H1 (cell line): ENCODE data around the gene ANKRD24. TPM values are rescaled to one million over a fixed set of nuclear protein-coding genes. Genes with fewer than 3 reads are reported as not detected.
A peak's percentile ranks its signal among the peaks of the same experiment; 100 is the strongest.

ENCODE experiments used
- CTCF ChIA-PET: fragments of 300-600 bp; sonication (Branson Sonifier 250); formaldehyde crosslinking; loops from one replicate; lab custom pipeline; 2021; ENCODE audit not compliant: partially characterized antibody; lab: Charles Lee
- POLR2A ChIA-PET: fragments of 300-600 bp; sonication (Branson Sonifier 250); formaldehyde crosslinking; loops from one replicate; lab custom pipeline; 2021; ENCODE audit warnings: inconsistent platforms; ENCODE audit not compliant: partially characterized antibody; lab: Charles Lee
- DNase-seq, 2 experiments: peaks; one replicate each; pipeline versions ENCODE4 v3.0.0 to v3.0.0-alpha.2; 2010 to 2022; ENCODE audit warnings: low spot score in 2 of 2, low read depth in 1 of 2, mixed read lengths in 1 of 2
- FAIRE-seq: peaks from 2 replicates; lab custom pipeline; 2011; peaks lifted over from hg19 to GRCh38; lab: Jason Lieb, UNC
- H2AFZ ChIP-seq: 2 replicates; pipeline ENCODE4 v1.8.1; 2012; ENCODE audit warnings: low read length, inconsistent platforms
- H2AK5ac ChIP-seq: 2 replicates; pipeline ENCODE4 v1.6.1; 2013; ENCODE audit warnings: low read depth, low read length
- H2BK120ac ChIP-seq: replicated peaks from 2 replicates; pipeline ENCODE3; 2013; ENCODE audit warnings: low read depth, low read length, inconsistent platforms
- H2BK12ac ChIP-seq: 2 replicates; pipeline ENCODE4 v1.6.1; 2013; ENCODE audit warnings: low read depth, low read length
- H2BK15ac ChIP-seq: 2 replicates; pipeline ENCODE4 v1.6.1; 2013; ENCODE audit warnings: low read length
- H2BK20ac ChIP-seq: 2 replicates; pipeline ENCODE4 v1.6.1; 2013; ENCODE audit warnings: low read length
- H2BK5ac ChIP-seq: 2 replicates; pipeline ENCODE4 v1.6.1; 2013; ENCODE audit warnings: low read depth, low read length
- H3K14ac ChIP-seq: 2 replicates; pipeline ENCODE4 v1.6.1; 2013; ENCODE audit warnings: inconsistent platforms; ENCODE audit not compliant: insufficient read length
- H3K18ac ChIP-seq: 2 replicates; pipeline ENCODE4 v1.6.1; 2013; ENCODE audit warnings: low read length; ENCODE audit errors: extremely low read depth
- H3K23ac ChIP-seq: 2 replicates; pipeline ENCODE4 v1.6.1; 2013; ENCODE audit warnings: inconsistent platforms; ENCODE audit not compliant: insufficient read length
- H3K23me2 ChIP-seq: 2 replicates; pipeline ENCODE4 v1.6.1; 2013; ENCODE audit warnings: low read depth, low read length
- H3K27ac ChIP-seq: 2 replicates; pipeline ENCODE4 v1.6.1; 2011; ENCODE audit warnings: low read depth, low read length, inconsistent platforms
- H3K27me3 ChIP-seq, 4 experiments: replicated peaks in 1 of 4; 1 replicate in 1 of 4; 2 replicates in 3 of 4; pipeline versions ENCODE4 v1.6.1 to v1.8.1; 2011 to 2013; ENCODE audit warnings: low read length in 3 of 4, mild to moderate bottlenecking in 3 of 4, inconsistent platforms in 2 of 4, mixed read lengths in 2 of 4, moderate library complexity in 1 of 4; ENCODE audit not compliant: control insufficient read depth in 3 of 4, insufficient read depth in 3 of 4; ENCODE audit errors: extremely low read depth in 1 of 4
- H3K36me3 ChIP-seq, 4 experiments: 2 replicates each; pipeline versions ENCODE4 v1.6.1 to v1.8.1; 2011 to 2013; ENCODE audit warnings: mild to moderate bottlenecking in 4 of 4, low read length in 3 of 4, moderate library complexity in 2 of 4, control low read depth in 1 of 4, inconsistent platforms in 1 of 4; ENCODE audit not compliant: insufficient read depth in 4 of 4, control insufficient read depth in 2 of 4
- H3K4ac ChIP-seq: replicated peaks from 2 replicates; pipeline ENCODE3; 2013; ENCODE audit warnings: low read length, low read depth, mixed read lengths, inconsistent platforms; ENCODE audit not compliant: insufficient read length
- H3K4me1 ChIP-seq, 4 experiments: replicated peaks in 1 of 4; 1 replicate in 1 of 4; 2 replicates in 3 of 4; pipeline versions ENCODE4 v1.6.1 to v1.8.1; 2011 to 2013; ENCODE audit warnings: low read length in 3 of 4, inconsistent platforms in 2 of 4, mixed read lengths in 1 of 4; ENCODE audit not compliant: insufficient read depth in 4 of 4, control insufficient read depth in 3 of 4
- H3K4me2 ChIP-seq, 2 experiments: 2 replicates each; pipeline versions ENCODE4 v1.6.1 to v1.8.1; 2011 to 2013; ENCODE audit warnings: low read depth in 2 of 2, low read length in 2 of 2, control low read depth in 1 of 2, inconsistent platforms in 1 of 2, mild to moderate bottlenecking in 1 of 2; ENCODE audit not compliant: insufficient read depth in 1 of 2
- H3K4me3 ChIP-seq, 4 experiments: fragments of 200-600, 300-600 bp in 1 of 4; sonication (generic), shearing (Covaris generic), sonication (Bioruptor Twin) in 1 of 4; 2 replicates each; pipeline versions ENCODE4 v1.5.1 to v1.8.1; 2011 to 2016; ENCODE audit warnings: low read length in 4 of 4, low read depth in 3 of 4, control low read depth in 2 of 4, inconsistent platforms in 2 of 4, mild to moderate bottlenecking in 2 of 4, mixed read lengths in 1 of 4, moderate library complexity in 1 of 4; ENCODE audit not compliant: insufficient read depth in 2 of 4; ENCODE audit errors: extremely low read depth in 1 of 4
- H3K56ac ChIP-seq: replicated peaks from 2 replicates; pipeline ENCODE3; 2013; ENCODE audit warnings: low read depth, mild to moderate bottlenecking, mixed read lengths, low read length, inconsistent platforms; ENCODE audit not compliant: insufficient read length
- H3K79me1 ChIP-seq: 2 replicates; pipeline ENCODE4 v1.6.1; 2013; ENCODE audit warnings: low read depth, low read length, control low read depth
- H3K79me2 ChIP-seq, 2 experiments: 2 replicates each; pipeline versions ENCODE4 v1.6.1 to v1.8.1; 2012 to 2013; ENCODE audit warnings: low read length in 2 of 2, mild to moderate bottlenecking in 2 of 2, inconsistent platforms in 1 of 2; ENCODE audit not compliant: insufficient read depth in 2 of 2, control insufficient read depth in 1 of 2
- H3K9ac ChIP-seq, 4 experiments: replicated peaks in 1 of 4; 1 replicate in 1 of 4; 2 replicates in 3 of 4; pipeline versions ENCODE4 v1.6.1 to v1.8.1; 2011 to 2013; ENCODE audit warnings: low read depth in 3 of 4, low read length in 3 of 4, control low read depth in 2 of 4, mild to moderate bottlenecking in 2 of 4, moderate library complexity in 2 of 4, inconsistent platforms in 1 of 4; ENCODE audit errors: extremely low read depth in 1 of 4
- H3K9me3 ChIP-seq, 2 experiments: 2 replicates each; pipeline versions ENCODE4 v1.6.1 to v1.8.1; 2012 to 2013; ENCODE audit warnings: mild to moderate bottlenecking in 2 of 2, moderate library complexity in 2 of 2, control low read depth in 1 of 2, inconsistent platforms in 1 of 2, low read depth in 1 of 2, low read length in 1 of 2, mixed read lengths in 1 of 2; ENCODE audit not compliant: insufficient read depth in 2 of 2
- H4K20me1 ChIP-seq, 2 experiments: replicated peaks in 1 of 2; 2 replicates each; pipeline versions ENCODE3 to v1.8.1; 2011 to 2013; ENCODE audit warnings: inconsistent platforms in 2 of 2, low read length in 2 of 2, mild to moderate bottlenecking in 1 of 2; ENCODE audit not compliant: insufficient read depth in 2 of 2, control insufficient read depth in 1 of 2
- H4K5ac ChIP-seq: 2 replicates; pipeline ENCODE4 v1.6.1; 2013; ENCODE audit warnings: low read length, low read depth, mixed read lengths, inconsistent platforms; ENCODE audit not compliant: insufficient read length
- H4K8ac ChIP-seq: 2 replicates; pipeline ENCODE4 v1.8.0; 2013; ENCODE audit warnings: mild to moderate bottlenecking, moderate library complexity, low read length, inconsistent platforms; ENCODE audit not compliant: insufficient read depth; ENCODE audit errors: extremely low read depth
- H4K91ac ChIP-seq: replicated peaks from 2 replicates; pipeline ENCODE3; 2013; ENCODE audit warnings: low read length, mixed read lengths, inconsistent platforms; ENCODE audit not compliant: insufficient read length
- FOSL1 ChIP-seq: IDR thresholded peaks from 2 replicates; pipeline ENCODE4 v1.6.1; 2011; ENCODE audit warnings: mild to moderate bottlenecking, low read depth, low read length, moderate library complexity; ENCODE audit not compliant: insufficient read depth
- HDAC2 ChIP-seq, 2 experiments: fragments of 300-600 bp in 1 of 2; sonication (generic) in 1 of 2; IDR thresholded peaks; 2 replicates each; pipeline ENCODE4 v1.6.1; 2011 to 2012; ENCODE audit warnings: low read depth in 2 of 2, low read length in 2 of 2, mild to moderate bottlenecking in 2 of 2, moderate library complexity in 2 of 2, borderline replicate concordance in 1 of 2, inconsistent platforms in 1 of 2
- KDM1A ChIP-seq: fragments of 200-600, 300-600 bp; sonication (generic); IDR thresholded peaks from 2 replicates; pipeline ENCODE4 v1.7.1; 2016; ENCODE audit warnings: mild to moderate bottlenecking, low read length, borderline replicate concordance
- MAX ChIP-seq: IDR thresholded peaks from 2 replicates; pipeline ENCODE4 v1.6.1; 2012; ENCODE audit warnings: inconsistent platforms
- POU5F1 ChIP-seq: IDR thresholded peaks from 2 replicates; pipeline ENCODE4 v1.6.1; 2011; ENCODE audit warnings: low read depth, mild to moderate bottlenecking, low read length, moderate library complexity
- RNF2 ChIP-seq: fragments of 200-900, 300-1000 bp; sonication (generic); IDR thresholded peaks from 2 replicates; pipeline ENCODE4 v1.7.1; 2016; ENCODE audit warnings: borderline replicate concordance, low read depth, mild to moderate bottlenecking, antibody characterized with exemption, low read length; ENCODE audit not compliant: poor library complexity, severe bottlenecking; ENCODE audit errors: missing control alignments
- SIN3A ChIP-seq, 2 experiments: IDR thresholded peaks in 1 of 2; conservative IDR thresholded peaks in 1 of 2; 2 replicates each; pipeline ENCODE4 v1.6.1; 2011 to 2012; ENCODE audit warnings: low read length in 2 of 2, improper control_type of control experiment in 1 of 2, low read depth in 1 of 2, mild to moderate bottlenecking in 1 of 2
- TBP ChIP-seq: IDR thresholded peaks from 2 replicates; pipeline ENCODE4 v1.6.1; 2011; ENCODE audit warnings: low read depth, low read length, improper control_type of control experiment
- TCF12 ChIP-seq: IDR thresholded peaks from 2 replicates; pipeline ENCODE4 v1.6.1; 2011; ENCODE audit warnings: low read depth, mild to moderate bottlenecking, low read length
- WGBS, 2 experiments: shearing (Covaris generic) in 1 of 2; methylation state at CpG; one replicate each; pipeline versions ENCODE4 v1.1.6 to v1.1.7; 2013 to 2015; ENCODE audit warnings: low lambda C conversion rate in 2 of 2, mixed read lengths in 2 of 2, inconsistent platforms in 1 of 2, low coverage in 1 of 2, missing lambda C conversion rate in 1 of 2; ENCODE audit not compliant: insufficient replicate concordance in 2 of 2, insufficient coverage in 1 of 2, insufficient read length in 1 of 2; ENCODE audit errors: extremely low coverage in 1 of 2, missing lambda C conversion rate in 1 of 2; 5-methylcytosine and 5-hydroxymethylcytosine counted together
- polyA plus RNA-seq, 7 experiments: library from polyadenylated mRNA; depleted of rRNA in 3 of 7; stranded (reverse) in 5 of 7; unstranded in 2 of 7; fragments of >200 nt in 5 of 7; fragments of 200-250 nt in 2 of 7; gene quantifications; 1 replicate in 5 of 7; 2 replicates in 1 of 7; 4 replicates in 1 of 7; pipeline versions ENCODE4 v1.2.1 to v1.2.3, GENCODE V29; 2011 to 2013; ENCODE audit warnings: missing spikeins in 2 of 7, mixed read lengths in 2 of 7
- total RNA-seq: library from RNA; stranded (reverse); fragmentation: NEBNext Ultra II Directional; extraction: Animal tissue kit (Norgen Biotek cat#: 25700); gene quantifications from 2 replicates; pipeline ENCODE4 v1.2.1, GENCODE V29; 2021

ANKRD24 gene
- total and polyA plus RNA-seq, 2 of the 8 experiments (the other 6 are each of a cell fraction or from before 2014, with no cell fraction given) = 7.6 to 14.1 TPM

DNA sequence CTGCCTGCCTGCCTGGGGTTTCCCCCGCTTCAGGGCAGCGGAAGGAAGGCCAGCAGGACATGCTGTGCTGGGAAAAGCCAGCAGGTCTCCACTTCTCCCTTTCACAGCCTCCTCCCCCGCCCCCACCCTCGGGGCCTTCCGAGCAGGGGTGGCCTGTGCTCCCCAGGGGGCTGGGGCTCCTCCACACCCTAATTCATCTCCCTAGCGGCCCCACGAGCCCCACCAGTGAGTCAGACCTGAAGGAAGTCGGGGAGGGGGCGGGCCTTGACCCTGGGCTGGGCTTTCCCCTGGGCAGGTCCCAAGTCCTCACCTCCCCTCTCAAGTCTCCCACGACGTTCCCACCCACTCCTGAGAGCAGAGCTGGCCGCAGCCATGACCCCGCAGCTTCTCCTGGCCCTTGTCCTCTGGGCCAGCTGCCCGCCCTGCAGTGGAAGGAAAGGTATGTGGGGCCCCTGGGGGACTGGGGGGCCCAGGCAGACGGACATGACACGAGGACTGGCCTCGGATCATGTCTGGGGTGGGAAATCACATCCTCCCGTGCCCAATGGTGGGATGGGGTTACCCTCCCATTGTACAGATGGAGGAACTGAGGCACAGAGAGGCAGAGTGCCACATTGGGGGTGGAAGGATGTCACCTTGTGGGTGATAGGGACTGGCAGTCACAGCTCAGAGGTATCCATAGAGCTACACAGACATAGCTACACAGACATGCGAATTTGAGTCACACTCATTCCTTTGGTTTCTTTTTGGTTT lies 46.9 kb downstream of the ANKRD24 start, which contains the start of gene EBI3:
TSS of gene EBI3 (plus strand) at position 345 of the 753 bp plus-strand sequence. CDS start at position 373, 28 bp downstream.
- FAIRE-seq (no peak), DNase-seq (no peak)
- no peaks in the 10 kb centered on the region; the same call in 1 of the 2 replicates for H3K23me2 ChIP-seq
- peak within 1 kb of the TSS; percentile 1 to 58; a peak in 3 of 4 replicates for H3K4me2 ChIP-seq
- no peak within 1 kb of the TSS for H2BK120ac ChIP-seq
- POLR2A ChIA-PET = interaction anchor here (1.0 to 1.2 kb wide), 3 partner anchors 13 to 114 kb away, joined by 3 to 5 read pairs (median 3); partner anchors contain the start of gene MPND
- no peaks in the 10 kb centered on the region for H3K79me2 ChIP-seq
- H3K4me3 ChIP-seq = peak within 1 kb of the TSS in 3 of 4 experiments; percentile 11 to 38 (median 20); a peak in 4 of 8 replicates
- no peaks in the 10 kb centered on the region for H3K79me1 ChIP-seq
- H3K4me1 ChIP-seq = peaks cover 0 to 7% (median 3%) of the 10 kb centered on the region in 4 experiments; a peak in 3 of 7 replicates
- H2BK12ac ChIP-seq = peak within 1 kb of the TSS; percentile 93; the same call in 1 of the 2 replicates
- peak within 1 kb of the TSS; percentile 31 for H4K8ac ChIP-seq
- H3K4ac ChIP-seq = peak within 1 kb of the TSS; percentile 60
- H2BK20ac ChIP-seq = 0 out of 2 replicates have a peak within 1 kb of the TSS, but pooled peaks have one; percentile 61
- H4K91ac ChIP-seq = peak within 1 kb of the TSS; percentile 90
- H3K27ac ChIP-seq = no peak within 1 kb of the TSS
- whole genome bisulfite sequencing, 2 experiments = 44% methylated on average over 16 of the region's 19 CpGs; no CpG with 5 or more reads in 1 of the 2 experiments
- CTCF ChIA-PET = interaction anchor here (0.6 to 0.9 kb wide), 4 partner anchors 29 to 124 kb away, joined by 3 to 4 read pairs (median 4); no protein-coding TSS in a partner anchor
- no peak within 1 kb of the TSS for H4K5ac ChIP-seq
- peak within 1 kb of the TSS; percentile 20; the same call in 1 of the 2 replicates for H2BK15ac ChIP-seq
- H2AFZ ChIP-seq = peak within 1 kb of the TSS; percentile 24; the same call in 1 of the 2 replicates
- H3K14ac ChIP-seq = no peak within 1 kb of the TSS
- peak within 1 kb of the TSS; percentile 39; the same call in 1 of the 2 replicates for H2AK5ac ChIP-seq
- H3K23ac ChIP-seq = no peak within 1 kb of the TSS
- H3K9ac ChIP-seq = no peak within 1 kb of the TSS
- H3K18ac ChIP-seq = peak within 1 kb of the TSS; percentile 65; the same call in 1 of the 2 replicates
- H3K27me3 ChIP-seq = no peaks in the 10 kb centered on the region
- peak within 1 kb of the TSS; percentile 52; the same call in 1 of the 2 replicates for H2BK5ac ChIP-seq
- H3K36me3 ChIP-seq = no peaks in the 10 kb centered on the region
- no peaks in the 10 kb centered on the region for H4K20me1 ChIP-seq
- no peaks in the 10 kb centered on the region for H3K9me3 ChIP-seq
- no peak within 1 kb of the TSS for H3K56ac ChIP-seq
- TF ChIP-seq MAX (no peak), SIN3A (conservative IDR thresholded peaks at IDR 0.05 in 1 of 2, IDR thresholded peaks at IDR 0.05 in 1 of 2; ENCODE audit: low read depth in 1 of 2, low read length in 2 of 2) (no peak), TCF12 (no peak), TBP (no peak), FOSL1 (no peak), HDAC2 (IDR thresholded peaks at IDR 0.05; ENCODE audit: borderline replicate concordance in 1 of 2, low read depth in 2 of 2, low read length in 2 of 2) (0 out of 4 replicates have a peak, but pooled peaks of 1 of the 2 experiments have one; percentile 28), RNF2 (no peak), POU5F1 (no peak), KDM1A (peak; percentile 47; the same call in 1 of the 2 replicates)
